DND-41 (cell line): ENCODE measurements around the gene NFKB1.
A peak's percentile ranks its signal among the peaks of the same experiment; 100 is the strongest.

ENCODE experiments used
- ATAC-seq: fragments of 200-7000 bp; cut with Tn5 transposase; 3 replicates; pipeline ENCODE4 v1.9.1; 2021; ENCODE audit warnings: low read depth; ENCODE audit not compliant: insufficient read depth
- DNase-seq: peaks from one replicate; pipeline ENCODE4 v3.0.0-alpha.2; 2020
- H2AFZ ChIP-seq: 2 replicates; pipeline ENCODE4 v1.6.0; 2012; ENCODE audit warnings: low read depth, low read length
- H3K27ac ChIP-seq: 2 replicates; pipeline ENCODE4 v1.5.1; 2012; ENCODE audit warnings: low read length, inconsistent platforms
- H3K27me3 ChIP-seq: fragments of 200-600 bp; sonication (generic); 2 replicates; pipeline ENCODE4 v1.6.0; 2012; ENCODE audit warnings: low read length, mild to moderate bottlenecking, inconsistent platforms; ENCODE audit not compliant: insufficient read depth, poor library complexity
- H3K36me3 ChIP-seq: 2 replicates; pipeline ENCODE4 v1.5.1; 2012; ENCODE audit warnings: low read length, inconsistent platforms; ENCODE audit not compliant: insufficient read depth
- H3K4me1 ChIP-seq: 2 replicates; pipeline ENCODE4 v1.5.1; 2012; ENCODE audit warnings: mild to moderate bottlenecking, low read length; ENCODE audit not compliant: insufficient read depth
- H3K4me2 ChIP-seq: 2 replicates; pipeline ENCODE4 v1.6.0; 2012; ENCODE audit warnings: mild to moderate bottlenecking, moderate library complexity, low read length, inconsistent platforms; ENCODE audit not compliant: insufficient read depth
- H3K4me3 ChIP-seq, 2 experiments: fragments of 200-600 bp in 1 of 2; shearing (Covaris generic) in 1 of 2; 2 replicates each; pipeline ENCODE4 v1.5.1; 2012 to 2016; ENCODE audit warnings: inconsistent platforms in 2 of 2, low read length in 2 of 2, mild to moderate bottlenecking in 2 of 2, low read depth in 1 of 2, moderate library complexity in 1 of 2
- H3K79me2 ChIP-seq: 2 replicates; pipeline ENCODE4 v1.6.0; 2012; ENCODE audit warnings: low read length, inconsistent platforms; ENCODE audit not compliant: insufficient read depth
- H3K9ac ChIP-seq: 2 replicates; pipeline ENCODE4 v1.6.0; 2012; ENCODE audit warnings: low read depth, mild to moderate bottlenecking, inconsistent platforms, low read length, moderate library complexity
- H3K9me3 ChIP-seq: 2 replicates; pipeline ENCODE4 v1.5.1; 2012; ENCODE audit warnings: low read length, moderate library complexity, mild to moderate bottlenecking, inconsistent platforms; ENCODE audit not compliant: insufficient read depth, severe bottlenecking
- H4K20me1 ChIP-seq: 2 replicates; pipeline ENCODE4 v1.6.0; 2012; ENCODE audit warnings: low read length; ENCODE audit not compliant: insufficient read depth
- CTCF ChIP-seq: IDR thresholded peaks from 2 replicates; pipeline ENCODE4 v1.5.1; 2012; ENCODE audit warnings: borderline replicate concordance, low read length, moderate library complexity, mild to moderate bottlenecking; ENCODE audit not compliant: poor library complexity, severe bottlenecking; ENCODE audit errors: extremely low read depth
- EZH2 ChIP-seq: IDR thresholded peaks from 3 replicates; pipeline ENCODE4 v1.6.1; 2012; ENCODE audit warnings: borderline replicate concordance, low read depth, mild to moderate bottlenecking, moderate library complexity, low read length, inconsistent platforms; ENCODE audit not compliant: severe bottlenecking

Gene NFKB1

GRCh38 chr4:102541697-102542096, 40.5 kb downstream of the NFKB1 start:
- H3K4me1 ChIP-seq = no peaks in the 10 kb centered on the region
- H2AFZ ChIP-seq = no peak overlapping the region
- no peaks in the 10 kb centered on the region for H3K9me3 ChIP-seq
- H3K4me3 ChIP-seq = no peak overlapping the region
- H3K27ac ChIP-seq = no peak overlapping the region
- no peak overlapping the region for H3K9ac ChIP-seq
- DNase-seq (no peak), ATAC-seq (peak; percentile 44; the same call in 1 of the 3 replicates)
- no peaks in the 10 kb centered on the region for H3K79me2 ChIP-seq
- no peaks in the 10 kb centered on the region for H3K27me3 ChIP-seq
- H3K4me2 ChIP-seq = no peak overlapping the region
- TF ChIP-seq CTCF = peak; percentile 32
- TF ChIP-seq EZH2 = no peak
- peaks cover 21% of the 10 kb centered on the region for H3K36me3 ChIP-seq
- no peaks in the 10 kb centered on the region for H4K20me1 ChIP-seq

GRCh38 chr4:102543030-102543928, 42.1 kb downstream of the NFKB1 start:
- Histone ChIP-seq H3K4me2 (no peak overlapping the region), H3K4me1 (no peaks in the 10 kb centered on the region), H3K9me3 (no peaks in the 10 kb centered on the region), H3K36me3 (peaks cover 17% of the 10 kb centered on the region), H3K27ac (no peak overlapping the region), H2AFZ (no peak overlapping the region), H3K27me3 (no peaks in the 10 kb centered on the region), H4K20me1 (no peaks in the 10 kb centered on the region), H3K79me2 (no peaks in the 10 kb centered on the region), H3K4me3 (no peak overlapping the region), H3K9ac (no peak overlapping the region)
- DNase-seq (no peak), ATAC-seq (no peak)
- TF ChIP-seq EZH2 (no peak), CTCF (no peak)

- no peaks in the 10 kb centered on the region for H4K20me1 ChIP-seq
- DNase-seq = no peak
These were observed 45.5 kb downstream of the NFKB1 start for GRCh38 chr4:102546635-102547034.

More at GRCh38 chr4:102546635-102547034, 45.5 kb downstream of the NFKB1 start:
- Histone ChIP-seq H3K79me2 (no peaks in the 10 kb centered on the region), H3K4me2 (no peak overlapping the region), H3K9me3 (no peaks in the 10 kb centered on the region), H2AFZ (no peak overlapping the region), H3K36me3 (peaks cover 16% of the 10 kb centered on the region), H3K4me3 (no peak overlapping the region), H3K9ac (no peak overlapping the region), H3K4me1 (no peaks in the 10 kb centered on the region), H3K27me3 (no peaks in the 10 kb centered on the region), H3K27ac (no peak overlapping the region)
- TF ChIP-seq EZH2 = no peak
- TF ChIP-seq CTCF = no peak
- no peak for ATAC-seq
